ENCODE data around the gene CKAP2L.
"Not testable (repeated sequence)": the region's sequence is repeated elsewhere in the genome, so short reads cannot be mapped to it uniquely, and the experiment has no call there.

The CKAP2L gene

DNA sequence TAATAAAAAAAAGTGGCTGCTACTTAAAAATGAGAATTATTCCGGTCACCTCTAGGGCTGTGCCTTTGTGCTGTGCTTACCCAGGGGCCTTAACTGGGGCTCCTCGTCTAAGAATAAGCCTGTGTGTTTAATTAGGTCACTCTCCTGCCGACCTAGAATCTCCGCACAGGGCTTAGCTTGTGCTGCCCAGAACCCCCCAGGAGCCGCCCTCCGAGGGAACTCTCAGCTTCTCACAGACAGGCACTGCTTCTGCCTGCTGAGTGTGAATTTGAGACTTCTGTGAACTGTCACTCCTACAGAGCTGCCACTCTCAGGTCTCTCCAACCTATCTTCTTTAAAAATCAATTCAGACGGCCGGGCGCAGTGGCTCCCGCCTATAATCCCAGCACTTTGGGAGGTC, 55.4 kb downstream of the CKAP2L start:
- no peak overlapping the region for H3K4me3 ChIP-seq (ENCODE audit: low read depth, low read length)
- no peaks in the 10 kb centered on the region for H3K27me3 ChIP-seq
- no peaks in the 10 kb centered on the region for H3K36me3 ChIP-seq
- H3K9me3 ChIP-seq = no peaks in the 10 kb centered on the region
- DNase-seq = no peak
- no peaks in the 10 kb centered on the region for H3K4me1 ChIP-seq
- TF ChIP-seq, protein P1, sequence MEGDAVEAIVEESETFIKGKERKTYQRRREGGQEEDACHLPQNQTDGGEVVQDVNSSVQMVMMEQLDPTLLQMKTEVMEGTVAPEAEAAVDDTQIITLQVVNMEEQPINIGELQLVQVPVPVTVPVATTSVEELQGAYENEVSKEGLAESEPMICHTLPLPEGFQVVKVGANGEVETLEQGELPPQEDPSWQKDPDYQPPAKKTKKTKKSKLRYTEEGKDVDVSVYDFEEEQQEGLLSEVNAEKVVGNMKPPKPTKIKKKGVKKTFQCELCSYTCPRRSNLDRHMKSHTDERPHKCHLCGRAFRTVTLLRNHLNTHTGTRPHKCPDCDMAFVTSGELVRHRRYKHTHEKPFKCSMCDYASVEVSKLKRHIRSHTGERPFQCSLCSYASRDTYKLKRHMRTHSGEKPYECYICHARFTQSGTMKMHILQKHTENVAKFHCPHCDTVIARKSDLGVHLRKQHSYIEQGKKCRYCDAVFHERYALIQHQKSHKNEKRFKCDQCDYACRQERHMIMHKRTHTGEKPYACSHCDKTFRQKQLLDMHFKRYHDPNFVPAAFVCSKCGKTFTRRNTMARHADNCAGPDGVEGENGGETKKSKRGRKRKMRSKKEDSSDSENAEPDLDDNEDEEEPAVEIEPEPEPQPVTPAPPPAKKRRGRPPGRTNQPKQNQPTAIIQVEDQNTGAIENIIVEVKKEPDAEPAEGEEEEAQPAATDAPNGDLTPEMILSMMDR (IDR thresholded peaks at IDR 0.05; ENCODE audit: low read depth, low read length) = no peak

DNA sequence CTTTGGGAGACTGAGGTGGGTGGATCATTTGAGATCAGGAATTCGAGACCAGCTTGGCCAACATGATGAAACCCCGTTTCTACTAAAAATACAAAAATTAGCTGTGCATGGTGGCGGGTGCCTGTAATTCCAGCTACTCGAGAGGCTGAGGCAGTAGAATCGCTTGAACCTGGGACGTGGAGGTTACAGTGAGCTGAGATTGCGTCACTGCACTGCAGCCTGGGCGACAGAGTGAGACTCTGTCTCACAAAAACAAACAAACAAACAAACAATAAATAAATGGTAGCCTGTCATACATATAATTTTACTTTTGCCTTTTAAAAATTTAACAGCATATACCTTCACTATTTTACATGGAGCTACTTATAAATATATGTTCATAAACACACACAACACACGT, 57.5 kb downstream of the CKAP2L start:
- not testable (repeated sequence) for H3K4me1 ChIP-seq; DNase-seq; H3K36me3 ChIP-seq; H3K4me3 ChIP-seq (ENCODE audit: low read depth, low read length); H3K27me3 ChIP-seq; H3K9me3 ChIP-seq

DNA sequence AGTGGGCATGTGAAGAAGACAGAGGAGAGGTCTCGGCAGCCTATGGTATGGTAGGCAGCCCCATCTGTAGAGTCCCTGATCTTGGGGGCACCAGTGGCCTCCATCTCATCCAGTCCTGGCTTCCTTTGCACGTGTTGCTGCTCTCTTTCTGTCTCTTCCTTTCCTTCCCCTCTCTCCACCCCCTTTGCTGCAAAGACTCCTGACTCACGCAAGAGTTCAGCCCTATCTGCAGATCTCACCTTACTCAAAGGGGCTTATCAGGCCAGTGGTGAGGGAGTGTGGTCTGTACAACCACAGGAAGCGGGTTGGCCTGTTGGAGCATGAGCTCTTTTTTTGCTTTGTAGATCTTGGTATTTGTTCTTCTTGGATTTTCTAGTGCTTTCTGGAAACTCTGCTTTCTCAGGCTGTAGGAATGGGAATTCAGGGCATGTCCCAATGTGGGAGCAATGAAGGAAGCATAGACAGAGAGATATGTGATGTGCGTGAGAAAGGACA, 58.2 kb downstream of the CKAP2L start:
- Histone ChIP-seq H3K4me1 (no peaks in the 10 kb centered on the region), H3K27me3 (no peaks in the 10 kb centered on the region), H3K36me3 (no peaks in the 10 kb centered on the region), H3K9me3 (no peaks in the 10 kb centered on the region), H3K4me3 (ENCODE audit: low read depth, low read length) (no peak overlapping the region)
- TF ChIP-seq, protein P1 (IDR thresholded peaks at IDR 0.05; ENCODE audit: low read depth, low read length) = no peak
- DNase-seq = no peak

DNA sequence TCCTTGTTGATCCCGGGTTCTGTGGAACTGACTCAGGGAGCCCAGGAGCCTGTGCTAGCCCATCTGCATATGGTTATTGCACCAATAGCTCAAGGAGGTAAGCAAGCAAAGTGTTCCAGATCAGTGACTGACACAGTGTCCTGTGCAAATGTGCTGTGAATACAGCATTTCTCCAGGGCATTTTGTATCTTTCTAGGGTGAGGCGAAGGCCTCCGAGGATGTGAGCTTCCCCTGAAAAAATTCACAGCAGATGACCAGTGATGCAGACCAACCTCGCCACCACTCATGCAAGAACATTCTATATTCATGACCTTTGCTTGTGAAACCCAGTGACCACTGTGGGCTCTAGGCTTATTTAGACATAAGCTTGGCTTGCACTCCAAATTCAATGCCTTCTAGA, 58.8 kb downstream of the CKAP2L start:
- TF ChIP-seq, protein P1 (IDR thresholded peaks at IDR 0.05; ENCODE audit: low read depth, low read length) = no peak
- Histone ChIP-seq H3K27me3 (no peaks in the 10 kb centered on the region), H3K9me3 (no peaks in the 10 kb centered on the region), H3K36me3 (no peaks in the 10 kb centered on the region), H3K4me3 (ENCODE audit: low read depth, low read length) (no peak overlapping the region), H3K4me1 (no peaks in the 10 kb centered on the region)
- DNase-seq = no peak

DNA sequence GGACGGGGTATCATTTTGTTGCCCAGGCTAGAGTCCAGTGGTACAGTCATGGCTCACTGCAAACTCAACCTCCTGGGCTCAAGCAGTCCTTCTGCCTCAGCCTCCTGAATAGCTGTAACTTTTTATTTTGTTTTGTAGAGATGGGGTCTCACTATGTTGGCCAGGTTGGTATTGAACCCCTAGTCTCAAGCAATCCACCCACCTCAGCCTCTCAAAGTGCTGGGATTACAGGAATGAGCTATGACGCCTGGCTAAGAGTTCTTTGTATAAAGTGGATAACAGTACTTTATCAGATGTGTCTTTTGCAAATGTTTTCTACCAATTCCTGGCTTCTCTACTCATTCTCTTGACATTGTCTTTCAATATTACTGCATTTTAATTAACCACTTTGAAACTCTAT, 60.7 kb downstream of the CKAP2L start:
- H3K4me3 ChIP-seq (ENCODE audit: low read depth, low read length) = no peak overlapping the region
- H3K4me1 ChIP-seq = no peaks in the 10 kb centered on the region
- H3K9me3 ChIP-seq = no peaks in the 10 kb centered on the region
- H3K36me3 ChIP-seq = no peaks in the 10 kb centered on the region
- DNase-seq = no peak
- TF ChIP-seq, protein P1 (IDR thresholded peaks at IDR 0.05; ENCODE audit: low read depth, low read length) = no peak
- no peaks in the 10 kb centered on the region for H3K27me3 ChIP-seq

DNA sequence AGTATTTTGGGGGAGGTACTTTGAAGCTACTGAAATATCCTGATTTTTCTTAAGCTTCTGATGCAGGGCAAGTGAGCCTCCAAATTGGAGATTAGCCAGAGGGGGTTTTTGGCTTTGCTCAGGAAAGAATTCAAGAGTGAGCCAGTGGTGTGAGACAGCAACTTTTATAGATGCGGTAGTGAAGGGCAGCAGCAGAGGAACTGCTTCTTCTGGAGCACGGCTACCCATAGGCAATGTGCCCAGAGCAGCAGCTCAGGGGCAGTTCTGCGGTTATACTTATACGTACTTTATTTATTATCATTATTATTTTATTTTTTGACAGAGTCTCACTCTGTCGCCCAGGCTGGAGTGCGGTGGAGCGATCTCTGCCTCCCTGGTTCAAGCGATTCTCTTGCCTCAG, 63.4 kb downstream of the CKAP2L start:
- no peak overlapping the region for H3K4me3 ChIP-seq (ENCODE audit: low read depth, low read length)
- no peaks in the 10 kb centered on the region for H3K27me3 ChIP-seq
- TF ChIP-seq, protein P1 (IDR thresholded peaks at IDR 0.05; ENCODE audit: low read depth, low read length) = no peak
- DNase-seq = no peak
- H3K9me3 ChIP-seq = no peaks in the 10 kb centered on the region
- no peaks in the 10 kb centered on the region for H3K36me3 ChIP-seq
- no peaks in the 10 kb centered on the region for H3K4me1 ChIP-seq
